Breast epithelium (tissue), 4 donors: ENCODE results near the gene LTBP2. TPM values are rescaled to one million over a fixed set of nuclear protein-coding genes. Genes with fewer than 3 reads are reported as not detected.
A peak's percentile ranks its signal among the peaks of the same experiment; 100 is the strongest.

ENCODE experiments used
- DNase-seq, 2 donors: peaks; one replicate each; pipeline ENCODE4 v3.0.0-alpha.2; 2019; ENCODE audit warnings: low spot score in 2 of 2
- H3K27ac ChIP-seq, 2 donors: fragments of 200-600 bp; sonication (generic) in 1 of 2; one replicate each; pipeline ENCODE4 v1.5.1; 2016 to 2019; ENCODE audit warnings: mild to moderate bottlenecking in 1 of 2
- H3K27me3 ChIP-seq, 2 donors: fragments of 200-600 bp; sonication (generic) in 1 of 2; one replicate each; pipeline versions ENCODE4 v1.5.1 to v1.6.0; 2017 to 2019; ENCODE audit warnings: control low read depth in 1 of 2, mild to moderate bottlenecking in 1 of 2
- H3K36me3 ChIP-seq: fragments of 200-600 bp; one replicate; pipeline ENCODE4 v1.5.1; 2019
- H3K4me1 ChIP-seq, 2 donors: fragments of 200-600 bp; sonication (generic); one replicate each; pipeline ENCODE4 v1.5.1; 2016 to 2019; ENCODE audit warnings: control low read depth in 1 of 2
- H3K4me3 ChIP-seq, 3 donors: fragments of 200-600 bp; sonication (generic); 1 replicate in 2 of 3; 2 replicates in 1 of 3; pipeline ENCODE4 v1.5.1; 2016 to 2019; ENCODE audit warnings: mild to moderate bottlenecking in 3 of 3, moderate library complexity in 2 of 3
- H3K9me3 ChIP-seq, 2 donors: fragments of 200-600 bp; sonication (generic) in 1 of 2; one replicate each; pipeline ENCODE4 v1.5.1; 2016 to 2019; ENCODE audit warnings: control low read depth in 1 of 2
- POLR2A ChIP-seq: fragments of 450-650 bp; IDR thresholded peaks from one replicate; pipeline ENCODE4 v1.6.1; 2016; ENCODE audit warnings: antibody characterized with exemption, mild to moderate bottlenecking, moderate library complexity
- POLR2AphosphoS5 ChIP-seq, 3 donors: sonication (generic); formaldehyde crosslinking; IDR thresholded peaks; one replicate each; pipeline ENCODE4 v1.6.1; 2017; ENCODE audit warnings: antibody characterized with exemption in 3 of 3
- intact Hi-C: fragments of 100-400 bp; cut with DNase I; formaldehyde crosslinking; loops from one replicate; pipeline ENCODE4 v1.15.1; 2023; ENCODE audit warnings: low total_unique reads
- total RNA-seq, 3 donors: library from RNA; depleted of rRNA; stranded (reverse); fragments of >200 nt; gene quantifications; one replicate each; pipeline ENCODE4 v1.1.0, GENCODE V29; 2016
- TF ChIP-seq, protein P1 (sequence below), 3 donors: fragments of 450-650 bp; IDR thresholded peaks; one replicate each; pipeline ENCODE4 v1.5.1; 2016 to 2017; ENCODE audit warnings: antibody characterized with exemption in 3 of 3, mild to moderate bottlenecking in 3 of 3, moderate library complexity in 3 of 3

The LTBP2 gene
- total RNA-seq, 3 donors from 2014 or later, result 34.7 to 91.1 (median 79.0) TPM

DNA sequence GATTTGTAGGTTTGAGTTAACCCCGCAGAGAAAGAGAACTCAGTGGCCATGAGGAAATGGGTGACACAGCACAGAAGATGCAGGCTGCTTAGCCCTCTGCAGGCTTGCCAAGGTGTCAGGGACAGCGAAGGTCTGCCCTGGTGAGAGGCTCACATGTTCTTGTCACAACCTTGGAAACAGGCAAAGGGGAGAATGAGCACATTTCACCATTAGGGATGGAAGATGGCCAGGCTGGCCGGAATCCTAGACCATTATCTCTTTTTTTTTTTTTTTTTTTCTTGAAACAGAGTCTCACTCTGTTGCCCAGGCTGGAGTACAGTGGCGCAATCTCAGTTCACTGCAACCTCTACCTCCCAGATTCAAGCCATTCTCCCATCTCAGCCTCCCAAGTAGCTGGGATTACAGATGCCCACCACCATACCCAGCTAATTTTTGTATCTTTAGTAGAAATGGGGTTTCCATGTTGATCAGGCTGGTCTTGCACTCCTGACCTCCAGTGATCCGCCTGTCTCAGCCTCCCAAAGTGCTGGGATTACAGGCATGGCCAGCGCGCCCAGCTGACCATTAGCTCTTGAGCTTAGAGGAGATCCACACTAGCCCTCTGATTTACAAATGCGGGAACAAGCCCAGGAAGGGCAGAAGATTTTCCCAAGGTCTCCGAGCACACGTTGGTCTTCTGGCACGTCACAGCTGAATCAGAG is 34.6 kb downstream of the LTBP2 start:
- Histone ChIP-seq H3K9me3 (no peaks in the 10 kb centered on the region), H3K27me3 (no peaks in the 10 kb centered on the region), H3K36me3 (no peaks in the 10 kb centered on the region), H3K4me3 (no peak overlapping the region), H3K27ac (peak overlapping the region in 1 of 2 donors; percentile 34), H3K4me1 (peaks cover 9 to 20% of the 10 kb centered on the region in 2 donors)
- TF ChIP-seq, protein P1, sequence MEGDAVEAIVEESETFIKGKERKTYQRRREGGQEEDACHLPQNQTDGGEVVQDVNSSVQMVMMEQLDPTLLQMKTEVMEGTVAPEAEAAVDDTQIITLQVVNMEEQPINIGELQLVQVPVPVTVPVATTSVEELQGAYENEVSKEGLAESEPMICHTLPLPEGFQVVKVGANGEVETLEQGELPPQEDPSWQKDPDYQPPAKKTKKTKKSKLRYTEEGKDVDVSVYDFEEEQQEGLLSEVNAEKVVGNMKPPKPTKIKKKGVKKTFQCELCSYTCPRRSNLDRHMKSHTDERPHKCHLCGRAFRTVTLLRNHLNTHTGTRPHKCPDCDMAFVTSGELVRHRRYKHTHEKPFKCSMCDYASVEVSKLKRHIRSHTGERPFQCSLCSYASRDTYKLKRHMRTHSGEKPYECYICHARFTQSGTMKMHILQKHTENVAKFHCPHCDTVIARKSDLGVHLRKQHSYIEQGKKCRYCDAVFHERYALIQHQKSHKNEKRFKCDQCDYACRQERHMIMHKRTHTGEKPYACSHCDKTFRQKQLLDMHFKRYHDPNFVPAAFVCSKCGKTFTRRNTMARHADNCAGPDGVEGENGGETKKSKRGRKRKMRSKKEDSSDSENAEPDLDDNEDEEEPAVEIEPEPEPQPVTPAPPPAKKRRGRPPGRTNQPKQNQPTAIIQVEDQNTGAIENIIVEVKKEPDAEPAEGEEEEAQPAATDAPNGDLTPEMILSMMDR (IDR thresholded peaks at IDR 0.05), result no peak
- peak in 1 of 3 donors; percentile 51 for TF ChIP-seq POLR2AphosphoS5 (IDR thresholded peaks at IDR 0.05)
- DNase-seq, result no peak
- intact Hi-C loops, result no loop called here

DNA sequence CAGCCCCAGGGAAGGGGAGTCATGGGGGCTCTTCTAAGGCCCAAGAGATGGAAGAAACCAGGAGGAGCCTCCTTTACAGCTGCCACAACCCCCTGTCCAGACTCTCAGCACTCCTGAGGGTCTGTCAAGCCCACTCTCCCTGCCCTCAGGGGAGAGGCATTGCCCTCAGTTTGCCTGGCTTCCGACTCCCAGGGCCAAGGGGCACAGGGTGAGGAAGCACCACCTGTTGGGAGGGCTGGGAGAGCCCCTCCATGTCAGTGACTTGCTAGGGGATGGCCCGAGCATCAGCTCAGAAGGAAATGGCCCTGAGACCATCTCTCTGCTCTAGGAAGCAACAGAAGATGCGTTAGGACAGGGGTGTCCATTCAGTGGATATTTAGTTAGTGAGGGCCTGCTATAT is 36.1 kb downstream of the LTBP2 start:
- H3K27me3 ChIP-seq, result no peaks in the 10 kb centered on the region
- DNase-seq, result no peak
- H3K9me3 ChIP-seq, result no peaks in the 10 kb centered on the region
- H3K4me1 ChIP-seq, result peaks cover 11 to 28% of the 10 kb centered on the region in 2 donors
- intact Hi-C loops, result no loop called here
- H3K36me3 ChIP-seq, result no peaks in the 10 kb centered on the region
- H3K4me3 ChIP-seq, result no peak overlapping the region
- peak overlapping the region; percentile 93 to 98 for H3K27ac ChIP-seq
- TF ChIP-seq POLR2A, result no peak
- no peak for TF ChIP-seq POLR2AphosphoS5 (IDR thresholded peaks at IDR 0.05)
- TF ChIP-seq, protein P1 (IDR thresholded peaks at IDR 0.05), result no peak

DNA sequence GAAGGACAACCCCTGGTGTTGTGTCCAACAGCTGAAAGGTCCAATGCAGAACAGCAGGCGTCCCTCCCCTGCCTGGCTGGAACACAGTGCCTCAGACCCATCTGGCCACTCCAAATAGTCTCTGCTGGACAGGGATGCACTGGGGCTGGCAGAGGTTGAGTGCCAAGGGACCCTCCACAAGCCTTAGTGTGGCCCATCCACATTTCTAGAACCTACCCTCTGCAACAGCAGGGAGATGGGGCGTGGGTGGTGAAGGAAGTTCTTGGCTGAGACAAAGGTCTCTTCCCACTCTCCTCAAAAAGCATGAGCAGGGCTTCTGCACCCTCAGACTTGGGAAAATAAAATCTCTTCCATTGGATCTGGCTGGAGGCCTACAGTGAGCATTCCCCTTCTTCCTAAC is 36.5 kb downstream of the LTBP2 start:
- no peaks in the 10 kb centered on the region for H3K36me3 ChIP-seq
- H3K27ac ChIP-seq, result peak overlapping the region; percentile 93 to 98
- H3K4me3 ChIP-seq, result no peak overlapping the region
- no peaks in the 10 kb centered on the region for H3K27me3 ChIP-seq
- TF ChIP-seq POLR2A (no peak), POLR2AphosphoS5 (IDR thresholded peaks at IDR 0.05) (no peak)
- TF ChIP-seq, protein P1 (IDR thresholded peaks at IDR 0.05), result no peak
- no peak for DNase-seq
- peaks cover 15 to 32% of the 10 kb centered on the region in 2 donors for H3K4me1 ChIP-seq
- intact Hi-C loops, result no loop called here
- no peaks in the 10 kb centered on the region for H3K9me3 ChIP-seq

DNA sequence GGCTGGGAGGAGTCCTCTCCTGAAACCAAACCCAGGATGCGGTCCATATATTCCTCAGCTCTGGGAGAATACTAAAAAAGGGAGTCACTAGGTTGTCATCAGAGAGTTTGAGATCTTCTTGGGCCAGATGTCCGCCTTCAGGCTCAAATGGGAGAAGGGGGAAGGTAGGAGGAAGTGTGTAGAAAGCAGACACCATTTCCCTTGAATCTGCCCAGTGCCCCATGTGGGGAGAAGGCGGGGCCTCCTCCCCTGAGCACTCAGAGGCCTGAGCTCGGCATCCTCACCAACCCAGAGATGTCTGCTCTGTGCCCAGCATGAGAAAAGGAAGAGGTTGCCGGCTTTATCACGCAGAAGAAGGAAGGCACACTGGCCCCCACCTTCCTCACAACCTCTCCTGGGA is 37.3 kb downstream of the LTBP2 start:
- Histone ChIP-seq H3K27me3 (no peaks in the 10 kb centered on the region), H3K9me3 (no peaks in the 10 kb centered on the region), H3K4me3 (no peak overlapping the region), H3K27ac (peak overlapping the region; percentile 93 to 98), H3K36me3 (no peaks in the 10 kb centered on the region), H3K4me1 (peaks cover 16 to 40% of the 10 kb centered on the region in 2 donors)
- no peak for TF ChIP-seq POLR2AphosphoS5 (IDR thresholded peaks at IDR 0.05)
- TF ChIP-seq POLR2A, result no peak
- TF ChIP-seq, protein P1 (IDR thresholded peaks at IDR 0.05), result no peak
- intact Hi-C loops, result no loop called here
- no peak for DNase-seq

DNA sequence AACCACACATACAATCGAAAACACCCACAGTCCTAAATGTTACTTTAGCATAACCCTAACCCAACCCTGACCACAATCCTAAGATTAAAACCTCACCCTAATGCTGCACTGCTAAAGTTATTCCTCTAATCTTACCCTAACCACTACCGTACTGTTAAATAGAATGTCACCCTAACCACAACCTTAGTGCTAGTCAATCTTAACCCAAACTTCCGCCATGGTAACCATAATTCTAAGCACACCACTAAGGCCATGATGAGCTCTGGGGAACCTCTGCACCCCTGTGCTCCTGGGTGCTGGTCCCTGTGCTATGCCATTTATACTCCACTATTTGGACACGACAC is 38.0 kb downstream of the LTBP2 start:
- Histone ChIP-seq H3K27ac (peak overlapping the region; percentile 93 to 98), H3K9me3 (no peaks in the 10 kb centered on the region), H3K36me3 (no peaks in the 10 kb centered on the region), H3K4me1 (peaks cover 16 to 43% of the 10 kb centered on the region in 2 donors), H3K27me3 (no peaks in the 10 kb centered on the region), H3K4me3 (no peak overlapping the region)
- DNase-seq, result no peak
- intact Hi-C loops, result no loop called here
- no peak for TF ChIP-seq POLR2AphosphoS5 (IDR thresholded peaks at IDR 0.05)
- TF ChIP-seq POLR2A, result no peak
- TF ChIP-seq, protein P1 (IDR thresholded peaks at IDR 0.05), result no peak
